Mesendoderm (in vitro differentiated cells): Measurements from ENCODE around the gene CSNK1D.

ENCODE experiments used
- DNase-seq: peaks from one replicate; pipeline ENCODE4 v3.0.0; 2013
- H2AK5ac ChIP-seq: 2 replicates; pipeline ENCODE4 v1.6.1; 2013; ENCODE audit warnings: low read length, inconsistent platforms
- H2BK120ac ChIP-seq: 2 replicates; pipeline ENCODE4 v1.6.1; 2013; ENCODE audit warnings: low read depth, mild to moderate bottlenecking, low read length, moderate library complexity, mixed read lengths
- H2BK15ac ChIP-seq: replicated peaks from 2 replicates; pipeline ENCODE4 v1.6.1; 2013; ENCODE audit warnings: low read depth, mild to moderate bottlenecking, moderate library complexity
- H2BK5ac ChIP-seq: 2 replicates; pipeline ENCODE4 v1.6.1; 2013; ENCODE audit warnings: low read length, inconsistent platforms
- H3K18ac ChIP-seq: 2 replicates; pipeline ENCODE4 v1.6.1; 2013; ENCODE audit warnings: mild to moderate bottlenecking, low read length, mixed read lengths
- H3K23ac ChIP-seq: one replicate; pipeline ENCODE4 v1.6.1; 2013; ENCODE audit warnings: low read length
- H3K27ac ChIP-seq: 2 replicates; pipeline ENCODE4 v1.5.1; 2013; ENCODE audit warnings: low read depth, mild to moderate bottlenecking, inconsistent platforms, low read length, moderate library complexity
- H3K27me3 ChIP-seq: 2 replicates; pipeline ENCODE4 v1.6.1; 2013; ENCODE audit warnings: low read length, control low read depth, mild to moderate bottlenecking, inconsistent platforms; ENCODE audit not compliant: insufficient read depth, poor library complexity
- H3K36me3 ChIP-seq: 2 replicates; pipeline ENCODE4 v1.6.1; 2013; ENCODE audit warnings: low read length, inconsistent platforms; ENCODE audit not compliant: control insufficient read depth, insufficient read depth
- H3K4ac ChIP-seq: one replicate; pipeline ENCODE4 v1.6.1; 2013; ENCODE audit warnings: low read depth, mild to moderate bottlenecking, low read length, moderate library complexity
- H3K4me1 ChIP-seq: 2 replicates; pipeline ENCODE4 v1.6.1; 2013; ENCODE audit warnings: low read depth, low read length, inconsistent platforms; ENCODE audit not compliant: control insufficient read depth
- H3K4me2 ChIP-seq: 2 replicates; pipeline ENCODE4 v1.6.1; 2013; ENCODE audit warnings: low read length
- H3K4me3 ChIP-seq: 2 replicates; pipeline ENCODE4 v1.5.1; 2013; ENCODE audit warnings: mild to moderate bottlenecking, low read length
- H3K56ac ChIP-seq: one replicate; pipeline ENCODE4 v1.6.1; 2013; ENCODE audit warnings: low read length
- H3K79me1 ChIP-seq: 2 replicates; pipeline ENCODE4 v1.6.1; 2013; ENCODE audit warnings: low read length, inconsistent platforms
- H3K79me2 ChIP-seq: 2 replicates; pipeline ENCODE4 v1.6.1; 2013; ENCODE audit warnings: mild to moderate bottlenecking, low read length; ENCODE audit not compliant: control insufficient read depth, insufficient read depth
- H3K9ac ChIP-seq: 2 replicates; pipeline ENCODE4 v1.6.1; 2013; ENCODE audit warnings: low read length, inconsistent platforms
- H4K5ac ChIP-seq: one replicate; pipeline ENCODE4 v1.6.1; 2013; ENCODE audit warnings: low read length
- H4K8ac ChIP-seq: one replicate; pipeline ENCODE4 v1.6.1; 2013; ENCODE audit warnings: low read depth, mild to moderate bottlenecking, control low read depth, low read length, moderate library complexity
- WGBS: extraction: QIAGEN DNeasy Blood & Tissue Kit; methylation state at CpG from one replicate; pipeline ENCODE4 v1.1.7; 2013; ENCODE audit warnings: low lambda C conversion rate, missing lambda C conversion rate; ENCODE audit not compliant: insufficient coverage; ENCODE audit errors: extremely low coverage; 5-methylcytosine and 5-hydroxymethylcytosine counted together

CSNK1D gene

GRCh38 chr17:82237746-82238471 lies 35.6 kb downstream of the CSNK1D start:
- no peak overlapping the region for H3K4me2 ChIP-seq
- H4K8ac ChIP-seq = no peak overlapping the region
- H4K5ac ChIP-seq = no peak overlapping the region
- H2AK5ac ChIP-seq = no peak overlapping the region
- WGBS = no CpG with 5 or more reads among the region's 34 CpGs
- H3K4me1 ChIP-seq = no peaks in the 10 kb centered on the region
- H3K27ac ChIP-seq = no peak overlapping the region
- H3K4ac ChIP-seq = no peak overlapping the region
- no peaks in the 10 kb centered on the region for H3K79me2 ChIP-seq
- H3K4me3 ChIP-seq = no peak overlapping the region
- peaks cover 1% of the 10 kb centered on the region for H3K36me3 ChIP-seq
- no peak overlapping the region for H2BK120ac ChIP-seq
- H2BK15ac ChIP-seq = no peak overlapping the region
- H3K23ac ChIP-seq = no peak overlapping the region
- H3K27me3 ChIP-seq = no peaks in the 10 kb centered on the region
- DNase-seq = no peak
- peaks cover 2% of the 10 kb centered on the region for H3K79me1 ChIP-seq
- H3K18ac ChIP-seq = no peak overlapping the region
- no peak overlapping the region for H3K9ac ChIP-seq
- no peak overlapping the region for H2BK5ac ChIP-seq
- H3K56ac ChIP-seq = no peak overlapping the region

DNA sequence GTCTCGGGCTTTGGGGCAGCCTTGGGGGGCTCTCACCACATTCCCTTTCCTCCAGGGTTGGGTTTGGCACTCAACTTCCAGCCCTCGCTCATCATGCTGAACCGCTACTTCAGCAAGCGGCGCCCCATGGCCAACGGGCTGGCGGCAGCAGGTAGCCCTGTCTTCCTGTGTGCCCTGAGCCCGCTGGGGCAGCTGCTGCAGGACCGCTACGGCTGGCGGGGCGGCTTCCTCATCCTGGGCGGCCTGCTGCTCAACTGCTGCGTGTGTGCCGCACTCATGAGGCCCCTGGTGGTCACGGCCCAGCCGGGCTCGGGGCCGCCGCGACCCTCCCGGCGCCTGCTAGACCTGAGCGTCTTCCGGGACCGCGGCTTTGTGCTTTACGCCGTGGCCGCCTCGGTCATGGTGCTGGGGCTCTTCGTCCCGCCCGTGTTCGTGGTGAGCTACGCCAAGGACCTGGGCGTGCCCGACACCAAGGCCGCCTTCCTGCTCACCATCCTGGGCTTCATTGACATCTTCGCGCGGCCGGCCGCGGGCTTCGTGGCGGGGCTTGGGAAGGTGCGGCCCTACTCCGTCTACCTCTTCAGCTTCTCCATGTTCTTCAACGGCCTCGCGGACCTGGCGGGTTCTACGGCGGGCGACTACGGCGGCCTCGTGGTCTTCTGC lies 36.3 kb downstream of the CSNK1D start:
- Histone ChIP-seq H3K18ac (no peak overlapping the region), H3K27ac (no peak overlapping the region), H2BK120ac (no peak overlapping the region), H3K79me1 (peaks cover 2% of the 10 kb centered on the region), H4K5ac (no peak overlapping the region), H3K4me3 (no peak overlapping the region), H2BK5ac (no peak overlapping the region), H4K8ac (no peak overlapping the region), H3K23ac (no peak overlapping the region), H3K4me2 (no peak overlapping the region), H3K56ac (no peak overlapping the region), H3K36me3 (no peaks in the 10 kb centered on the region), H3K79me2 (no peaks in the 10 kb centered on the region), H3K9ac (no peak overlapping the region), H3K4me1 (no peaks in the 10 kb centered on the region), H3K4ac (no peak overlapping the region), H3K27me3 (no peaks in the 10 kb centered on the region), H2BK15ac (no peak overlapping the region), H2AK5ac (no peak overlapping the region)
- WGBS = no CpG with 5 or more reads among the region's 59 CpGs
- no peak for DNase-seq

GRCh38 chr17:82236142-82236971 lies 37.1 kb downstream of the CSNK1D start:
- H2AK5ac ChIP-seq = no peak overlapping the region
- peaks cover 2% of the 10 kb centered on the region for H3K79me1 ChIP-seq
- peak; percentile 79 for DNase-seq
- no peaks in the 10 kb centered on the region for H3K79me2 ChIP-seq
- H3K4me2 ChIP-seq = no peak overlapping the region
- no peak overlapping the region for H2BK120ac ChIP-seq
- peak overlapping the region; percentile 67 for H3K56ac ChIP-seq
- no peak overlapping the region for H3K18ac ChIP-seq
- H4K5ac ChIP-seq = no peak overlapping the region
- no peak overlapping the region for H3K23ac ChIP-seq
- H3K4ac ChIP-seq = no peak overlapping the region
- H3K4me3 ChIP-seq = no peak overlapping the region
- H2BK5ac ChIP-seq = no peak overlapping the region
- H3K36me3 ChIP-seq = no peaks in the 10 kb centered on the region
- H3K4me1 ChIP-seq = no peaks in the 10 kb centered on the region
- H4K8ac ChIP-seq = no peak overlapping the region
- no peak overlapping the region for H3K27ac ChIP-seq
- H3K27me3 ChIP-seq = no peaks in the 10 kb centered on the region
- no peak overlapping the region for H2BK15ac ChIP-seq
- no CpG with 5 or more reads among the region's 44 CpGs for WGBS
- H3K9ac ChIP-seq = no peak overlapping the region

DNA sequence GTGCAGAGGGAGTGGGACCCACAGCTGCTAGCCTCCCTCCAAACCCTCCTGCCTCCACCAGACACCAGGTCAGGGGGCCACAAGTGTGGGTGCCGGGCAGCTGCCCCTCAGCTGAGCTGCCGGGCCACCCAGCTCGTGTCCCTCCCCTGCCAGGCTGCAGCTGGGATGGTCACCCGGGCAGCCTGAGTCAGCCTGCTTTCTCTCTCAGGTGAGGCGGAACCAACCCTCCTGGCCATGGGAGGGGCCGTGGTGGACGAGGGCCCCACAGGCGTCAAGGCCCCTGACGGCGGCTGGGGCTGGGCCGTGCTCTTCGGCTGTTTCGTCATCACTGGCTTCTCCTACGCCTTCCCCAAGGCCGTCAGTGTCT lies 37.7 kb downstream of the CSNK1D start:
- H3K23ac ChIP-seq = no peak overlapping the region
- H3K79me2 ChIP-seq = no peaks in the 10 kb centered on the region
- H2BK15ac ChIP-seq = no peak overlapping the region
- peak overlapping the region; percentile 49 for H3K56ac ChIP-seq
- peaks cover 2% of the 10 kb centered on the region for H3K79me1 ChIP-seq
- no peak overlapping the region for H4K8ac ChIP-seq
- H2AK5ac ChIP-seq = no peak overlapping the region
- H3K4me2 ChIP-seq = no peak overlapping the region
- H3K4ac ChIP-seq = no peak overlapping the region
- DNase-seq = no peak
- no peak overlapping the region for H4K5ac ChIP-seq
- WGBS = no CpG with 5 or more reads among the region's 15 CpGs
- no peak overlapping the region for H2BK120ac ChIP-seq
- H3K36me3 ChIP-seq = no peaks in the 10 kb centered on the region
- no peak overlapping the region for H3K9ac ChIP-seq
- no peaks in the 10 kb centered on the region for H3K4me1 ChIP-seq
- H3K18ac ChIP-seq = no peak overlapping the region
- H2BK5ac ChIP-seq = no peak overlapping the region
- no peaks in the 10 kb centered on the region for H3K27me3 ChIP-seq
- no peak overlapping the region for H3K4me3 ChIP-seq
- H3K27ac ChIP-seq = no peak overlapping the region

- no peak overlapping the region for H2BK15ac ChIP-seq
- no peak overlapping the region for H3K27ac ChIP-seq
- WGBS = no CpG with 5 or more reads among the region's 19 CpGs
- H3K79me2 ChIP-seq = no peaks in the 10 kb centered on the region
- no peak for DNase-seq
- no peak overlapping the region for H3K56ac ChIP-seq
- H3K18ac ChIP-seq = no peak overlapping the region
- H3K79me1 ChIP-seq = no peaks in the 10 kb centered on the region
- H3K27me3 ChIP-seq = no peaks in the 10 kb centered on the region
- H2BK120ac ChIP-seq = no peak overlapping the region
- no peak overlapping the region for H3K23ac ChIP-seq
- H3K4me2 ChIP-seq = no peak overlapping the region
- no peaks in the 10 kb centered on the region for H3K4me1 ChIP-seq
- no peak overlapping the region for H3K4ac ChIP-seq
- no peak overlapping the region for H4K5ac ChIP-seq
- H3K4me3 ChIP-seq = no peak overlapping the region
- H2BK5ac ChIP-seq = no peak overlapping the region
- H3K9ac ChIP-seq = no peak overlapping the region
- H2AK5ac ChIP-seq = no peak overlapping the region
- H3K36me3 ChIP-seq = no peaks in the 10 kb centered on the region
- no peak overlapping the region for H4K8ac ChIP-seq
Measured at GRCh38 chr17:82235056-82235774, 38.3 kb downstream of the CSNK1D start.
